Fibroblast of pulmonary artery (primary cell): ENCODE measurements around the gene PPIAL4G.
A peak's percentile ranks its signal among the peaks of the same experiment; 100 is the strongest.
"Not testable (repeated sequence)": the region's sequence is repeated elsewhere in the genome, so short reads cannot be mapped to it uniquely, and the experiment has no call there.

Source experiments
- DNase-seq: peaks from one replicate; pipeline ENCODE4 v3.0.0-alpha.2; 2010; ENCODE audit warnings: low read depth
- H3K4me3 ChIP-seq: replicated peaks from 2 replicates; pipeline ENCODE4 v1.5.1; 2011; ENCODE audit warnings: low read depth, mild to moderate bottlenecking, control low read depth, low read length, moderate library complexity
- TF ChIP-seq, protein P1 (sequence below): IDR thresholded peaks from 2 replicates; pipeline ENCODE4 v1.5.1; 2011; ENCODE audit warnings: mild to moderate bottlenecking, control low read depth, low read length, inconsistent platforms; ENCODE audit errors: missing control alignments

The PPIAL4G gene

GRCh38 chr1:148435406-148435805, 47.7 kb downstream of the PPIAL4G start:
- TF ChIP-seq, protein P1, sequence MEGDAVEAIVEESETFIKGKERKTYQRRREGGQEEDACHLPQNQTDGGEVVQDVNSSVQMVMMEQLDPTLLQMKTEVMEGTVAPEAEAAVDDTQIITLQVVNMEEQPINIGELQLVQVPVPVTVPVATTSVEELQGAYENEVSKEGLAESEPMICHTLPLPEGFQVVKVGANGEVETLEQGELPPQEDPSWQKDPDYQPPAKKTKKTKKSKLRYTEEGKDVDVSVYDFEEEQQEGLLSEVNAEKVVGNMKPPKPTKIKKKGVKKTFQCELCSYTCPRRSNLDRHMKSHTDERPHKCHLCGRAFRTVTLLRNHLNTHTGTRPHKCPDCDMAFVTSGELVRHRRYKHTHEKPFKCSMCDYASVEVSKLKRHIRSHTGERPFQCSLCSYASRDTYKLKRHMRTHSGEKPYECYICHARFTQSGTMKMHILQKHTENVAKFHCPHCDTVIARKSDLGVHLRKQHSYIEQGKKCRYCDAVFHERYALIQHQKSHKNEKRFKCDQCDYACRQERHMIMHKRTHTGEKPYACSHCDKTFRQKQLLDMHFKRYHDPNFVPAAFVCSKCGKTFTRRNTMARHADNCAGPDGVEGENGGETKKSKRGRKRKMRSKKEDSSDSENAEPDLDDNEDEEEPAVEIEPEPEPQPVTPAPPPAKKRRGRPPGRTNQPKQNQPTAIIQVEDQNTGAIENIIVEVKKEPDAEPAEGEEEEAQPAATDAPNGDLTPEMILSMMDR = no peak
- DNase-seq = no peak
- no peak overlapping the region for H3K4me3 ChIP-seq

GRCh38 chr1:148434832-148435231, 48.3 kb downstream of the PPIAL4G start:
- no peak overlapping the region for H3K4me3 ChIP-seq
- DNase-seq = no peak
- TF ChIP-seq, protein P1 = no peak

DNA sequence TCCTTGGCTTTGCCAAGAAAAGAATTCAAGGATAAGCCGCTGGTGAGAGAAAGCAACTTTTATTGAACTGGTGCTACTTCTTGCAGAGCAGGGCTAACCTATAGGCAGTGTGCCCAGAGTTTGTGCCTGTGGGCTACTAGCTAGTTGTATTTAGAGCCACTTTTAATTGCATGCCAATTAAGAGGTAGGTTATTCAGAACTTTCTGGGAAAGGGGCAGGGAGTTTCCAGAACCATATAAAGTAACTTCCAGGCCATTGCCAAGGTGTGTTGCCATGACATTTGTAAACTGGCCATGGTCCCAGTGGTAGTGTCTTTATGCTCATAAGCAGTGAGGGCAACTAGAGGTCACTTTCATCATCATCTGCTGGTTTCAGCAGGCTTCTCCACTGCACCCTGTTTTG, 50.2 kb downstream of the PPIAL4G start:
- peak; percentile 6 for DNase-seq
- not testable (repeated sequence) for H3K4me3 ChIP-seq
